ENCODE results near the gene ARHGAP24.
A peak's percentile ranks its signal among the peaks of the same experiment; 100 is the strongest.
"Not testable (repeated sequence)": the region's sequence is repeated elsewhere in the genome, so short reads cannot be mapped to it uniquely, and the experiment has no call there.

ARHGAP24 gene

DNA sequence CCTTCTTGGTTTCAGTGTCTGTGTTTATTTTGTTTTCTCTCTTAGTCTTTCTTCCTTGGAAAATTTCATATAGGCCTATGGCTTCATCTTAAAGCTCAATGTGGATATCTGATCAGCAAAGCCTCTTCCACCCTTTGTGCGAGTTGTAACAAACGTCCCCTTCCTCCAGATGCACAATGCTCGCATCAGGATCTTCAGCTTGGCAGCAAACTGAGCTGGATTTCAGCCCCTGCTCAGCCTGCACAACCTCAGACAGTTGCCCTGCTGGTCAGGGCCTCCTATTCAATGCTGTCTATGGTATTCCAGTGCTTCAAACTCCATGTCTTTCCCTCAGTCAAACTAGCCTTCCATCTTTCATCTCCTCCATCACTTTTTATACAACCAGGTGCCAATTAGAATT is 309.4 kb downstream of the ARHGAP24 start:
- DNase-seq = no peak

DNA sequence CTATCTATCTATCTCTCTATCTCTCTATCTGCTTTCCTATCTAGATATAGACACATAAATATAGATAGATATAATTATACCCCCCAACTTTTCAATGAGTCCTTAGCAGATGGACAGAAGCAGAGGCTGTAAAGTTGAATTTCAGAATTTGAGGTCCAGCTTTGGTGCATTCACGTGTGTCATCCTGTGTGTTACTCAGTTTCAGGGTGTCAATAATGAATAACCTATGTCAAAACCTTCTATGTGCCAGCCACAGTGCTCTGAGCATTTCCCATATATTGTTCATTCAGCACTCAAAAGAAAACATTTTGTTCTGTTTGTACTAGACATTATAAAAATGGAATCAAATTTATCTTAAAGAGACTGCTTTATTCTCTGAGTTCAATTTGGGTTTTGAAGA is 310.0 kb downstream of the ARHGAP24 start:
- no peak for DNase-seq

DNA sequence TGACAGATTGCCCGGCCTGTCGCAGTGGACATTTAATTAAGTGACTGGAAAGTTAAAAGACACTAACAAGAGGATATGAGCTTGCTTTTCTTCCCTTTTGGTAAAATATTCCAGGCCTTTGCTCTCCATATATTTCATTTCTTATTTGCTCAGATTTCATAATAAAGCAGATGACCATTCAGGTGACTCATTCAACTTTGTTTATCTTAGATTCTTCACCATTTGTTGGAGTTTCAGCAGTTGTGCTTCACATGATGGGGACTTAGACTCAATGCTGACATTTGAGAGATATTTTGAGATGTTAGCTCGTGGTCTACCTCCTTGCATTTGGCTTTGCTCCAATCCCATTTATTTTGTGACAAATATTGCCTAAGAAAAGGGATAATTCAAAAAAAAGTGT is 312.2 kb downstream of the ARHGAP24 start:
- DNase-seq = no peak

DNA sequence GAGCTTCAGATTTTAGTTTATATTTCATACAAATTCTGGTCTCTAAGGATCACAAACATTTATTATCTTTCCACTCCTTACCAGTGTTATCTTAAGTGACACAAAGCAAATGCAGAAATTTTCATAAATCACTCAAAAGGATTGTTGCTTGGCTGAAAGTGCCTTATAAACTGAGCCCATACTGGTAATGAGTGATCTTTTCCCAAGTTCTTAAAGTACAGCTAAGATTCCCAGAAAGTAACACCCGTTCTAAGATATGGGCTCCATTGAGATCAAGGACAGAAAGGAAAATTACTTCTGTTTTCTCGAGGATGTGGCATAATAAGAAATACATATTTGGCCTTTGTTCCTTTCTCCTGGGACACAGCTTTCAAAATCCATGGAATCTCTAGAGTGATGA is 313.7 kb downstream of the ARHGAP24 start:
- no peak for DNase-seq

DNA sequence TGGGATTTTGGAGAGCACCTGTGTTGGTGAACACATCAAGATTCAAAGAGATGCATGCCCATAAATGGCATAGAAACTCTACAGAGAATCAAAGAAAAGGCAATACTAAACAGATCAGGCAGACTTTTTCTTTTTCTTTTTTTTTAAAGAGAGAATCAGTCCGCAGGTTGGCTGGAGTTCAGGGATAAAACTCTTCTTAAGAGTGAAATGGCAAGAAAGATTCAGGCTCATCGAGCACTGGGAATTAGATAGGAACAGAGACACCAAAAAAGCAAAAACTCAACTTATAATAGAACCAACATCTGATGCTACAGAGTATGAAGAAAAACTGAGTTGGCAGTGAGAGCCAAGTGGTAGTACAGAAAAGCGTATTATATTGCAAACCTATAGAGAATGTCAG is 314.3 kb downstream of the ARHGAP24 start:
- no peak for DNase-seq

DNA sequence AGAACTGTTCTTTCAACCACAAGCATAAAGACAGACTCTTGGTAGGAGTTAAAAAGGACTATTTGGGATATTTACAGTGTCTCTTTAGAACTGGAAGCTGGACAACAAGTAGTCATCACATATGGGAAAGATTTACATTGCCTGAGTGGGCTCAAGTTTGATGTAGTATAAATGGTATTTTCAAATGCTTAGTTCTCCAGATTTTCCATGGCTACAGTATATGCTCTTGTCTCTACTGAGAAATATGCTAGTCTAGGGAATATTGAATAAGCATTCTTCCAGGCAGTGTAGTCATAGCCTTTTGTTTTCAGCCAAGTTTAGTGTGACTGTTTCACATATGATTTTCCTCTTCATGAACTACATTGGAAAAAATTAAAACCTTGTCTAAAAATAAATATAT is 315.6 kb downstream of the ARHGAP24 start:
- DNase-seq = peak; percentile 69

DNA sequence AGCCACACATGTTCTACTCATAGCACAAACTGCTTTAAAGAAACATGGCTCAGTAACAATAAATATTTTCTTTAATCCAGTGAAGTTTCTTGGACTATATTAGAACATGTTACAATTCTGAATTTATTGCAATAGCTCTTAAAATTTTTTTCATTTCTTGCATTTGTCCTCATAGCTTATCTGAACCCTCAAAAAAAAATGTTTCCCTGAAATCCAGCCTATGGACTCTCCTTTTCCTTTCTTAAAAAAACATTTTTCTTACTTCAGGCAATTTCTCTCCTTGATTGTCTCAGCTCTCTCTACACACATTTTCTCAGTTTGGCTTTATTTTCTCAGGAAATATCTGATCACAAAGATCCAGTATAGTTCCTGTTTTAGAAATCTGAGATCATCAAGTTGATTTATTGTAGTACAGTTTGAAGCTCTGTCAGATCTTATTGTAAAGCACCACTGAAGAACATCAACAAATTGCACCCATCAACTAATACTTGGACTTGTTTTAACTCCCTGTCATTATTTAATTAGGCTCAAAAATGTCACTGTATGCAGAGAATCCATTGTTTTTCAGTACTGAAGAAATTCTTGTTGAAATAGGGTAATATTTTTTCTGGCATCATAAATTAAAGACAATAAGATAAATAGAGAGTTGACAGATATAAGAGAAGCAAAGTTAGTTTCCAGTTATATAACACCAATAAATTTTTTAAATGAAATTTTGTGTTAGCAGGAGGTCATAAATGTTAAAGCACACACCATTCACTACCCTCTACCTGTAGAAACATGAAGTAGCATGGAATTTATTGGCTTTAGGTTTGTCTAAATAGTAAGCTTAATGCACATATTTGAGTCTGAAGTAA is 317.7 kb downstream of the ARHGAP24 start:
- peak; percentile 35 for DNase-seq

DNA sequence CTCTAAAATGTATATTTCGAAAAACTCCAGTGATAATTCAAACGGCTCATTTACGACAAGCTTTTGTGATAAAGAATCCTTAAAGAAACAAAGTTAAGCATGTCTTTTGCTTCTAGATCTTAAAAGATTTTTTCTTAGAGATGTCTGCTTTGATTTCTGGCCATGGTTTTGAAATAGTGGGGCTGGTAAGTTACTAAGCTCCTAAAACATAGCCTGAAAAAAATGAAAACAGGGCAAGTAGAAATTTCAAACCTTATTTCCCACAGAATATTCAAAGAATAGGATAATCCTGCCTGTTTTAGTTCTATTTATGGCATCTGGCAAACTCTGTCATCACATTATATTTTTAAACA is 318.3 kb downstream of the ARHGAP24 start:
- DNase-seq = no peak

DNA sequence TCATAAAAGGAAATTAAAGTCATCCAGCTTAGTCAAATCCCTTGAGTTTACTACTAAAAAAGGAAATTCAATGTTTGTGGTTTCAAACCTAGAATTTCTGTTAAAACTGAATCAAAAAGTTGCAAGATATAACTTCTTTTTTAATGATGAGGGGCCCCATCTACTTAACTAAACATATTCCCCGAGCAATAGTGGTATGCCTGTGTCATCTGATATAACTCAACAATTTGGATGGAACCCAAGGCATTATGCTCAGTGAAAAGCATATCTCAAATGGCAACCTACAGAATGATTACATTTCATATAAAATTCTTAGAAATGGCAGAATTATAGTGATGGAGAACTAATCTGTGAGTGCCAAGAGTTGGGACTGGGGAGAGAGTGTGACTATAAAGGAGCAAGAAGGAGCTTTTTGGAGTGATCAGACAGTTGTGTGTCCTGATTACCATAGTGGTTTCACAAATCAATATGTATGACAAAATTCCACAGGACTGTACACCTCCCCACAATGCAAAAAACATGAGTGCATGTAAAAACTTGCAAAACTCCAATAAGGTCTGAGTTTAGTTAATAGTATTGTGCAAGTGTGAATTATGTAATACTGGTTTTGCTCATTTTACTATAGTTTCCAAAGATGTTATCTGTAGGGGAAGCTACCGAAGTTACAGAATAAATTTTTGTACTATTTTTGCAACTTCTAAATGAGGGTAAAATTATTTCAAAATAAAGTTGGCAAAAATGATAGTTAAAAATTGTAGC is 323.2 kb downstream of the ARHGAP24 start:
- DNase-seq = no peak

DNA sequence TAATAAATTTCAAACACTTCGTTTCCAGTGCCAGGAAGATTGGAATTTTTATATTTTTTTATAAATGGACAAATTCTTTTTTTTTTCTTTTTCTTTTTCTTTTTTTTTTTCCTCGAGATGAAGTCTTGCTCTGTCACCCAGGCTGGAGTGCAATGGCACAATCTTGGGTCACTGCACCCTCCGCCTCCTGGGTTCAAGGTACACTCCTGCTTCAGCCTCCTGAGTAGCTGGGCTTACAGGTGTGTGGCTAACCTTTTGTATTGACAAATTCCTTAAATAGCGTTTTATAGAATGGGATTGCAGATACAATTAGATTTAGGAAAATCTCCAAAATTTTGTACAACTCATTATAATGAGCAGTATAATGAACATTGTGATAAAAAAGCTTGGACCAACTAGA is 328.9 kb downstream of the ARHGAP24 start:
- no peak for DNase-seq

DNA sequence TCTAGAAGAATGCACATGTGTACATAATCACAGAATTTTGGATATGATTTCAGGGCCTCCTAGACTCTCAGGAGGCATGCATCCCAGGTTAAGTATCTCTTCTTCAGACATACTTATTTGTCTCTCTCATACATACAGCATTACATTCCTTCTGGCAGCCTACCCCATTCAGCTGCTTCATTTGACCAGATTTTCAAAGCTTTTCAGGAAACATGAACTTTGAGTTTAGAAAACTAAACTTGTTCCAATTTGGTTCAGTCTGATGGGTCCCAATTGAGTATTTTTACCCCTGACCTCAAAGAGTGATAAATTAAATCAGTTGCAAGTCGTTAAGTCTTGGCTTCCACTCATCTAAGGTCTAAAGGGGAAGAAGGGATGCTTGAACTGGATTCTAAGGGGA is 330.9 kb downstream of the ARHGAP24 start:
- DNase-seq = no peak

DNA sequence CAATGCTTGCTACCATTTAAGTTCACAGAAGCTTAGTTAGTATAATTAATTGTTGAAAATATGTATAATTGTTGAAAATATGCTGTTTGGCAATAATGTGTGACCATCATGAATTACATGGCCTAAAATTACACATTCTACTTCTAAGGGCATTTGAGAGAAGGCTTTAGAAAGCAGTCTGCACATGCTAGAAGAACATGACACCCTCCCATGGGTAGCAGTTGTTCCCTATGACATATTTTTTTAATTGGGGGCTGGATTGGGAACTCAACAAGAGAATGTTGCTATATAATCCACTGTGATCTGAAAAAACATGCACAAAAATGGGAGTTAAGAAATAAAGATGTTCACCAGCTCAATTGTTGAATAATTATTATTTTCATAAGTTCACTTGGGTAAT is 331.4 kb downstream of the ARHGAP24 start:
- peak; percentile 16 for DNase-seq

DNA sequence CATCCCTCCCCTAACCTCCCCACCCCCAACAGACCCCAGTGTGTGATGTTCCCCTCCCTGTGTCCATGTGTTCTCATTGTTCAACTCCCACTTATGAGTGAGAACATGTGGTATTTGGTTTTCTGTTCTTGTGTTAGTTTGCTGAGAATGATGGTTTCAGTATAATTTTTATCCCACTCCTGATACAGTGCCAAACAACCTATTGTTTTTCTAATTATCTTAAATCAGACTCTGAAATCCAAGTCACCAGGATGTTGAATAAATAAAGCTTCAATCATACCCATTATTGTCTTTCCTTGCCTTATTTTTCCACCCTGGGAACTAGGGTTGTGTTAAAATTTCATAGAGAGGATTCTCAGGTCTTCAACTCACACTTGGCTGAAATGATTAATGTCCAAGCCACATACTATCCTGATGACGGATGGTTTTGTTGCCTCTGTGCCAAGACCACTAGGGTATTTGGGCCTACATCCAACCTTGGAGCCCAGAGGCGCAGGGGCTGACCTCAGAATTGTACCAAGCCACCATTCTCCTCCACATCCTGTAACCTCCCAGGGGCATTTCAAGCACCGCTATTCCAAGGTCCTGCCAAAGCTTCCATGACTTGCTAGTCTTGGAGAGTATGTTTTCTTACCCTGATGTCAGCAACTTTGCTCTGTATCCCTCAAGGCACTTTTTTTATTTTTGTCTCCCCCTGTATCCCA is 332.4 kb downstream of the ARHGAP24 start:
- no peak for DNase-seq

DNA sequence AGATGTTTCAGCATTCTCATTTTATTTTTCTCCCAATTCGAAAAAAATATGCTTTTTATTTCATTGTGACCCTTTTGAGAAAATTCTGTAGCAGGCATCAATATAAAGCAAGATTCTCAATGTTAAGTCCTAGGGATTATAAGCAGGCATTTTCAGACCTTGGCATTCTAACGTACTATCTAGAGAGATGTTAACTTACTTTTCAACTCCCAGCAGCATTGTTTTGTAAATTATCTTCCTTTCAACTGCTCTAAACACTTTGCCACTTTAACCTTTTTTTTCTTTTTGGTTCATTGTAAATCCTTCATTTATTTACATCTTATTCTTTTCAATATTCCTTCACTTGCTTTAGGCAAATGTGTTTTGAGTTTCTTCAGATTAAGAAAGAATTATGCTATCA is 333.2 kb downstream of the ARHGAP24 start:
- DNase-seq = no peak

DNA sequence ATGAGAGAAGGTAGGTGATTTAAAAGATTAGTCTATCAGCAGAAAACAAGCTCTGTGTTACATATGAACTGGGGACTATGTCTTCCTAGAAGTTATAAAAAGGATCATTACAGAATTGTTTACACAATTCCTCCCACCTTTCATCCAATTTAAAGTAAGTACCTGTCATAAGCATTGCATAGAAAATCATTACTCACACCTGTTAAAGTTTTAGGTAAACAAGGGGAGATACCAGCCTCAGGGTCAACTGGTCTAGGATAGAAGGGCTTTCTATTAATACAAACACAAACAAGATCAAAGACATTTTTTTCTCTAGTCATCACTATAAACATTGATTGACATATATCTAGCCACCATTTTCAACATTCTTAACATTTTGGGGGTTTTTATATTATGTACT is 333.9 kb downstream of the ARHGAP24 start:
- DNase-seq = no peak

DNA sequence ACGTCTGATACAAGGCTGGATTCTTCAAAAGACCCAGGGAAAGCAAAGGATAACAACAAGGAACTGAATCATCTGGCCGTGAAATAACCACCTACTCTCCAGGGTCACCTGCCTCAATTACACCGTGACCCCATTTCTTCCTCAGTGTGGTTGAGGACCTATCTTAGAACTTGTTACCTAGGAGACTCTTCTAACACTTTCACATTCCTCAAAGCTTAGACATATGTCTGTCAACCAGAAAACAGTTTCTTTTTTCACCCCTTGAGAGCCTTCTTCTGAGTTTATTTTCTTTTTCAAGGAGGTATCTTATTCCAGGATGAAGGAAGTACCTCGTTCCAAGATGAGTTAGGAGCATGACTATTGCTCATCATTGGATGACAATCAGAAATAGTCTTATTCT is 337.8 kb downstream of the ARHGAP24 start:
- DNase-seq = no peak

DNA sequence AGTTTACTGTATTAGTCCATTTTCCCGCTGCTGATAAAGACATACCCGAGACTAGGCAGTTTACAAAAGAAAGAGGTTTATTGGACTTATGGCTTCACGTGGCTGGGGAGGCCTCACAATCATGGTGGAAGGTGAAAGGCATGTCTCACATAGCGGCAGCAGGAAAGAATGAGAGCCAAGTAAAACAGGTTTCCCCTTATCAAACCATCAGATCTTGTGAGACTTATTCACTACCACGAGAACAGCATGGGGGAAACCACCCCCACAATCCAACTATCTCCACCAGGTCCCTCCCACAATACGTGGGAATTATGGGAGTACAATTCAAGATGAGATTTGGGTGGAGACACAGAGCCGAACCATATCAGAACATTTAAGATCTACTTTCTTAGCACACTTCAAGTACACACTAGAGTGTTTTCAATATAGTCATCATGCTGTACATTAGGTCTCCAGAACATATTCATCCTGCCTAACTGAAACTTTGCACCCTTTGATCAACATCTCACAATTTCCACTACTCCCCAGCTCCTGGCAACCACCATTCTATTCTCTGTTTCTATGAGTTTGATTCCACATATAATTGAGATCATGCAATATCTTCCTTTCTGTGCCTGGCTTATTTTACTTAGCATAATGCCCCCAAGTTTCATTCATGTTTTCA is 341.0 kb downstream of the ARHGAP24 start:
- DNase-seq = no peak

DNA sequence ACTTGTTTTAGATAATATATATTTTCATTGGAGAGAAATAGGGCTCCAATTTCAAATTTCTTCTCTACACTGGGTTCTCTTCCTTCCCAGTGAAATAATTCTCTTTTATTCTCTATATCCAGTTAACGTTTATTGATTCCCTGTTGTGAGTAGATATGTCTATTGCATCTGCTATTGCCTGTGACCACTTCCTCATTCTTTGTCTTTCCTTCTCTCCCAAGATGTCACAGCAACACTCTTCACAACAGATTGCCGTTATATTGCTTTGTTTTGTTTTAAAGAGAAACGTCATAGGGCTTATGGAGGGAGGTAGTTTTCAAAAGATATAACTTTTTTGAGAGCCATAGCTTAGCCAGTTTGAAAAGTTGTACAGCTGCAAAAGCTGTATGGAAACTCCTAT is 343.8 kb downstream of the ARHGAP24 start:
- DNase-seq = no peak

DNA sequence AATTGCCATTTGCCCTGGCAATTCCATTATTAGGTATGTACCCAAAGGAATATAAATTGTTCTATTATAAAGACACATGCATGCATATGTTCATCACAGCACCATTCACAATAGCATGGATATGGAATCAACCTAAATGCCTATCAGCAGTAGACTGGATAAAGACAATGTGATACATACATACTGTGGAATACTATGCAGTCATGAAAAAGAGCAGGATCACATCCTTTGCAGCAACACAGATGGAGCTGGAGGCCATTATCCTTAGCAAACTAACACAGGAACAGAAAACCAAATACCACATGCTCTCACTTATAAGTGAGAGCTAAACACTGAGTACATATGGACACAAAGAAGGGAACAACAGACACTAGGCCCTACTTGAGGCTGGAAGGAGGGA is 345.2 kb downstream of the ARHGAP24 start:
- not testable (repeated sequence) for DNase-seq

DNA sequence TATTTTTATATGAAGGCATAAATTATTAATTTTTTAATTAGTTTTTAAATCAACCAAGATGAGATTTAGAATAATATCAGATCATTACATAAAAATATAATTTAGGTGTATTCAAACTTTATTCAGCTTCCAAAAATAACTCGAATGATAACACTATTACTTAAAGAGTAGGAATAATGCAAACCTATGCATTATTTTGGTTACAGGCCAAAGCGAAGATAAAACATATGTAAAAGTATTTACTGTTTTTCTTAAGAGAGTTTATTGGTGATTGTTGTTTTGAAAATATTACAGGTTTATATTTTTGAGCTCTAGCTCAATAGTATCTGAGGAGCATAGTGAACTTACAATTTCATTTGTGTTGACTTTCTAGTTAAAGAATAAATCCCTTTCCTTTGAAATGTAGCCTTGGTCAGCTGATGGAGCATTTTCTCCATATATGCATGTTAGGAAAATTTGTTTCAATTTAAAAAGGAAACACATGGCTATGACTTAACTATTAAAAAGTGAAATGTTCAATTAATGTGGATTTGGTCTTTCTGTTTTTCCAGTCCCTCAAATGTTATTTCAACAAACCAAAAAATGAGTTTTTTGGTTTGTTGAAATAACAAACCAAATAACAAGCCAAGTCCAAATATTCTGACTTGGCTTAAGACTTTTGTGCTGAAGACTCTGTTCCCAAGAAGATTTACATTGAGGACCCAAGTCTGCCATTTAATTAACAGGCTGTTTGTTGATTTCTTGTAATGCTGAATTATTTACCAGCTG is 346.9 kb downstream of the ARHGAP24 start:
- DNase-seq = no peak

DNA sequence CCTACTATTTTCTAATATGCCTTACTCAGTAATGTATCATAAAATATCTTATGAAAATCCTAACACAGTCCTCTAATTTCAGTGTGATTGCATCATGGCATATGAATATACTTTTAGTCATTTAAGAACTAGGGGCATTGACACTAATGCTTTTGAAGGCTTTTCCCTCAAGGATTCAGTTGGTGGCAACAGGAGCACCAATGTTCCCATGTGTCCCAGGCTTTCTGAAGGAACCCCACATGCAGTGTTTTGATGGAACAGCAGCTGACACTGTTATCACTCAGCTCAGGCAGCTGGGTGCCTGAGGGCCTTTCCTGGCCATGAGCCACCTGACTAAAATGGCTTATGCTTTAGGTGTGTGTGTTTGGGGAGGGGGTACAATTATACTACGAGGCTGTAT is 348.3 kb downstream of the ARHGAP24 start:
- DNase-seq = peak; percentile 46

DNA sequence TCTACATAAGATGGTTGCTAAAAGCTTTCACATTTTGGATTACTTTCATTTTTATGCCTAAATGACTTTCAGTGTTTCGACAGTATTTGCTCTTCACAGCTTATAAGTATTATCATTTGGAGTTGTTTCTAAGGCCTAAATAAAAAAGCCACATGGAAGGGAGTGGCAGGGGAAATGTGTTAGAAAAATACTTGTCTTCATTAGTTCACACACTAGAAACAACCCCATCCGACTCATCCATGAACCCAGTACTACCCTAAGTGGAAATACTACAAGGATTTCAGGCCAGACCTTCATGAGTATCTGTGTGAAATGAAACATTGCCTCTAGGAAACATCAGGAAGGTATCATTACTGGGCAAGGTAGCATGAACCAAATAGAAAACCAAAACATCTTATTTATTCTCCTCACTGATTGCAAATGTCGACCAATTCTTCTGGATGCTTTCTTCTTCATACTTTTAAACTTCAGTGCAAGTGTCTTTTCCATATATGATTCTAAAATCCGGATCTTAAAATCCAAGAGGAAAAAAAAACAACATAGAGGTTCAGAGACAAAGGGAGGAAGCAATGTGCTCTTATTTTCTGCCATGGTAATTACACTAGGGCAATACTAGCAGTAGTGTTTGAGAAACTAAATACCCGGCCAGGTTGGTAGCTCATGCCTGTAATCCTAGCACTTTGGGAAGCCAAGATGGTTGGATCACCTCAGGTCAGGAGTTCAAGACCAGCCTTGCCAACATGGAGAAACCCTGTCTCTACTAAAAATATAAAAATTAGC is 349.4 kb downstream of the ARHGAP24 start:
- no peak for DNase-seq

Data from eye (tissue), 1 donor.